Thoracic aorta (tissue), 2 donors: Measurements from ENCODE around the gene VWA2. TPM values are rescaled to one million over a fixed set of nuclear protein-coding genes. Genes with fewer than 3 reads are reported as not detected.

ENCODE experiments used
- ATAC-seq: fragments of 150-250 bp; one replicate; pipeline ENCODE4 v1.8.0; 2017; ENCODE audit warnings: low read depth; ENCODE audit not compliant: insufficient number of reproducible peaks, low FRiP score
- DNase-seq: peaks from one replicate; pipeline ENCODE4 v3.0.0-alpha.2; 2020; ENCODE audit warnings: low spot score
- H3K27ac ChIP-seq, 2 donors: fragments of 200-600 bp; sonication (generic); 1 replicate in 1 of 2; 2 replicates in 1 of 2; pipeline ENCODE4 v1.5.1; 2016; ENCODE audit warnings: mild to moderate bottlenecking in 2 of 2, moderate library complexity in 2 of 2
- H3K27me3 ChIP-seq: fragments of 200-600 bp; sonication (generic); replicated peaks from 2 replicates; pipeline ENCODE4 v1.6.0; 2016; ENCODE audit warnings: mild to moderate bottlenecking; ENCODE audit not compliant: insufficient read depth
- H3K36me3 ChIP-seq: fragments of 200-600 bp; sonication (generic); one replicate; pipeline ENCODE4 v1.5.1; 2016
- H3K4me1 ChIP-seq, 2 donors: fragments of 200-600 bp; sonication (generic); 1 replicate in 1 of 2; 2 replicates in 1 of 2; pipeline versions ENCODE4 v1.5.1 to v1.6.0; 2016; ENCODE audit warnings: low read depth in 2 of 2, mild to moderate bottlenecking in 1 of 2; ENCODE audit not compliant: control insufficient read depth in 1 of 2
- H3K4me3 ChIP-seq: fragments of 200-600 bp; sonication (generic); 2 replicates; pipeline ENCODE4 v1.5.1; 2016; ENCODE audit warnings: mild to moderate bottlenecking
- H3K9me3 ChIP-seq: fragments of 200-600 bp; sonication (generic); 2 replicates; pipeline ENCODE4 v1.5.1; 2016
- total RNA-seq, 2 donors: library from RNA; depleted of rRNA; stranded (reverse); fragments of >200 nt; gene quantifications; one replicate each; pipeline versions ENCODE4 v1.1.0 to v1.2.3, GENCODE V29; 2016
- TF ChIP-seq, protein P1 (sequence below): fragments of 200-600 bp; sonication (generic); IDR thresholded peaks from one replicate; pipeline ENCODE4 v1.5.1; 2019; ENCODE audit warnings: antibody characterized with exemption

The VWA2 gene
- total RNA-seq, 2 donors from 2014 or later, result 0.28 TPM; not detected in 1

DNA sequence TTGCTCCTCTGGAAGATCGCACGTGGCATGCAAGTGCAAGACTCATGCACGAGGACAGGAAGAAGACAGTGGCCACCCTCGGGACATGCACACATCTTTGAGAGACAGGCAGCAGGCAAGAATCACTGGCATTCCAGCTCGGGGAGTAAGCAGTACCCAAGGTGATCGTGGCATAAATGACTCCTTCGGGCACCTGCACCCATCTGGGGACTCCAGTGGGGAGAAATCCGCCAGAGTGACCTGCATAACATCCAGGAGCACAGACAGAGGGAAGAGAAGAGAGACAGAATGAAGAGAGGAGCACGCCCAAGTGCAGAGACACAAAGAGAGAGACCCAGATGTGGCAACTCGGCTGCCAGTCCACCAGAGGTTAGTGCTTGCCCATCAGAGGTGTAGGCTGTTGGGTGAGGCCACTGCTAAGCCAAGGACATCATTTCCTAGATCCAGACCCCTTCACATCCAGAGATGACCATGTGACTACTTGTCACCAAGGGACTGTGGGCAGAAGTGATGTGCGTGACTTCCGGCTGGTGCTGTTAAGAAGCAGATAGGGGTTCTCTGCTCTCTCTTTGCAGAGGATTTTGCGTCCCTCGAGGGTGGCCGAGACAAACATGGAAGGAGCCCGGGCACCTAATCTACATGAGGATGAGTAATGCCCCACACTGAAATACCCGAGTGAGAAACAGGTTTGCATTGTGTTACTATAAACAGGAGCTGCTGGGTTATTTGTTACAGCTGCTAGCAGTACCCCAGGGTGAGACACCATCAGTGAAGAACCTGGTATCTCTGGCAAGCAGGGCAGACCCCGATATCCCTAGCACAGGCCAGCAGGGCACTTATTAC, 80.6 kb downstream of the VWA2 start:
- Histone ChIP-seq H3K9me3 (no peaks in the 10 kb centered on the region), H3K36me3 (no peaks in the 10 kb centered on the region), H3K27ac (no peak overlapping the region), H3K27me3 (no peaks in the 10 kb centered on the region), H3K4me1 (no peaks in the 10 kb centered on the region), H3K4me3 (no peak overlapping the region)
- DNase-seq, result no peak
- no peak for ATAC-seq
- TF ChIP-seq, protein P1, sequence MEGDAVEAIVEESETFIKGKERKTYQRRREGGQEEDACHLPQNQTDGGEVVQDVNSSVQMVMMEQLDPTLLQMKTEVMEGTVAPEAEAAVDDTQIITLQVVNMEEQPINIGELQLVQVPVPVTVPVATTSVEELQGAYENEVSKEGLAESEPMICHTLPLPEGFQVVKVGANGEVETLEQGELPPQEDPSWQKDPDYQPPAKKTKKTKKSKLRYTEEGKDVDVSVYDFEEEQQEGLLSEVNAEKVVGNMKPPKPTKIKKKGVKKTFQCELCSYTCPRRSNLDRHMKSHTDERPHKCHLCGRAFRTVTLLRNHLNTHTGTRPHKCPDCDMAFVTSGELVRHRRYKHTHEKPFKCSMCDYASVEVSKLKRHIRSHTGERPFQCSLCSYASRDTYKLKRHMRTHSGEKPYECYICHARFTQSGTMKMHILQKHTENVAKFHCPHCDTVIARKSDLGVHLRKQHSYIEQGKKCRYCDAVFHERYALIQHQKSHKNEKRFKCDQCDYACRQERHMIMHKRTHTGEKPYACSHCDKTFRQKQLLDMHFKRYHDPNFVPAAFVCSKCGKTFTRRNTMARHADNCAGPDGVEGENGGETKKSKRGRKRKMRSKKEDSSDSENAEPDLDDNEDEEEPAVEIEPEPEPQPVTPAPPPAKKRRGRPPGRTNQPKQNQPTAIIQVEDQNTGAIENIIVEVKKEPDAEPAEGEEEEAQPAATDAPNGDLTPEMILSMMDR, result no peak

DNA sequence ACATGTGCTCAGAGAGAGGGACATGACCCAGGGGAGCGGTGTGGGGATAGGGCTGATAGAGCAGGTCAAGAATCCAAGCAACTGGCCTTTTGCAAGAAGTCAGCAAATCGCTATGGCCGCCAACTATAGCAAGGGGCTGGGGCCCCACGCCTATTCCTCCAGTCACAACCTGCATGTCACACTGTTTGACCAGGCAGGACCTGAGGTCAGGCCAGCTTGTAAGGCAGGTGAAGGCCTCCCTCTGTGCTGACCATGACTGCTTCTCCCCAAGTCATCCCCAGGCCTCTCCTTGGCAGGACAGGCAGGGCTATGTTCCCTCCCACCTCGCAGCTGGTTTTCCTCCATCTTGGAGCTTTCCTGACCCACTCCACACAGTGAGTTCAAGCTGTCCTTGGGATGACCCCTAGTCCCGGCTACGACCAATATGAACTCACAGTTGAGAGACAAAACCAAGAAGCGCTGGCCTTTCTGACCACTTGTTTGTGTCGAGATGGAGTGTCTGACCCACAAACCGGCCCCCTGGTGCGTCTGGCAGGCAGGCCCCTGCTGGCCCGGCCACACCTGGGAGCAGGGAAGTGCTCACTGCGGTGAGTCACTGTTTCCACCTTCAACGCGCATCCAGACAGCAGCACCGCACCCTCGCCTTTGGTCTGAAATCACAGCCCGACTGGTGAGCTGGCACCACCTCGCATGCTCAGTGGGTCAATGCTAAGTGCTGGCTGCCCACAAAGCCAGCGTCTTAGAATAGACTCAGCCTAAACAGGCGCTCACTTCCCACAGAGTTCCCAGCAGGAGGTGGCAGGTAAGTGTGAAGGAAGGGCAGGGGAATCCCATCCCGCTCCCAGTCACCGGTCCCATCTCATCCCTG, 81.4 kb downstream of the VWA2 start:
- no peaks in the 10 kb centered on the region for H3K9me3 ChIP-seq
- H3K4me1 ChIP-seq, result no peaks in the 10 kb centered on the region
- H3K27me3 ChIP-seq, result no peaks in the 10 kb centered on the region
- H3K36me3 ChIP-seq, result no peaks in the 10 kb centered on the region
- H3K27ac ChIP-seq, result no peak overlapping the region
- no peak overlapping the region for H3K4me3 ChIP-seq
- ATAC-seq, result no peak
- DNase-seq, result no peak
- TF ChIP-seq, protein P1, result no peak

DNA sequence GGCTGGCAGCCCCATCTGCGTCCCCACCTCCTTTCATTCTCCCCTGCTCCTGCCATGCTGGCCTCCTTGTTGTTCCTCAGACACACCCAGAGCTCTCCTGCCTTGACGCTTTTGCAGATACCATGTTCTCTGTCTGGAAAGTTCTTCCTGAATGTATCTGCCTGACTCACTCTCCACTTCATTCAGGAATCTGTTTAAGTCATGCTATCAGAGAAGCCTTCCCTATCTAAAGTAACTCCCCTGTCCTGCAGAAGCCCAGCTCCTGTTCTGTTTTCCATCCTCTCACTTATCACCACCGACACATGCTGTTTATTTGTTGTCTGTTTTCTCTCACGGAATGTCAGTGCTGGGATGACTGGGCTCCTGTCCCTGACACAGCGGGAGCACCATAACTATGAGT, 83.3 kb downstream of the VWA2 start:
- no peak for ATAC-seq
- H3K9me3 ChIP-seq, result no peaks in the 10 kb centered on the region

DNA sequence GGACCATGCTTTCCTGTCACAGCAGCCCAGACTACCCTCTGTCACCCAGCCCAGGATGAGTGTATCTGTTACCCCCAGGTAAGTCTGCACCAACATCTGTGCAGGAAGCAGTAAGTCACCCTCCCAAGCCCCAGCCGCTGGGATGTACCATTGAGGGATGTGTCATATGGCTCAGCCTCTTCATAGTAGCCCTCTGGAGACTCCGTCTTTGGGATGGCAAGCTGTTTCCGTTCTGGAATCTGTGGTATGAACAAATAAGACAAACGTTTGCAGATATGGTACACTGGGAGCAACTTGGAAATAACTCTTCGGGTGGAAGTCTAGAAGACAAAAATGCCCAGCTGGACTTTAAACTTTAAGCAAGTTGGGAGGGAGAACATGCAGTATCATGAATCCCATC, 84.0 kb downstream of the VWA2 start:
- no peak for DNase-seq
- no peak for ATAC-seq
- TF ChIP-seq, protein P1, result no peak
- H3K36me3 ChIP-seq, result no peaks in the 10 kb centered on the region
- no peaks in the 10 kb centered on the region for H3K9me3 ChIP-seq
- no peak overlapping the region for H3K27ac ChIP-seq
- peaks cover 0 to under 1% of the 10 kb centered on the region in 2 donors for H3K4me1 ChIP-seq
- H3K4me3 ChIP-seq, result no peak overlapping the region
- H3K27me3 ChIP-seq, result no peaks in the 10 kb centered on the region

More for the DNA sequence above, 83.3 kb downstream of the VWA2 start:
- Histone ChIP-seq H3K36me3 (no peaks in the 10 kb centered on the region), H3K27me3 (no peaks in the 10 kb centered on the region), H3K27ac (no peak overlapping the region), H3K4me3 (no peak overlapping the region), H3K4me1 (no peaks in the 10 kb centered on the region)
- DNase-seq, result no peak
- TF ChIP-seq, protein P1, result no peak

DNA sequence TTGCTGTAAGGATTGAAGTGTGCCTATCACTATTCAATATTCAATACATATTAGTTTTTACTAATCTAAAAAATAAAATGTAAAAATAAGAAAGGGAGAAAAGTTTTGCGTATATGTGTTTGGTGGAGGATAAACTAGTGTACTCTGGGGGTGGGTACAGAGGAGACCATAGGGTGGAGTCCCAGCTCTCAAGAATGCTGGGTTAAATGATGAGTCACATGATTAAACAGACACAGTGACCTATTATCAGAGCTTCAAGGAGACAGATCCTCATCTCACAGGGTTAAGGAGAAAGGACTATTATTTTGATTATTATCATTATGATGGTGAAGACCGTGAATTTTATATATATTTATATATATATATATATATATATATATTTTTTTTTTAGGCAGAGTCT, 87.7 kb downstream of the VWA2 start:
- no peaks in the 10 kb centered on the region for H3K36me3 ChIP-seq
- ATAC-seq, result no peak
- TF ChIP-seq, protein P1, result no peak

More for the DNA sequence above, 87.7 kb downstream of the VWA2 start:
- H3K27ac ChIP-seq, result no peak overlapping the region
- peaks cover 3 to 22% of the 10 kb centered on the region in 2 donors for H3K4me1 ChIP-seq
- H3K9me3 ChIP-seq, result no peaks in the 10 kb centered on the region
- no peak overlapping the region for H3K4me3 ChIP-seq
- DNase-seq, result no peak
- no peaks in the 10 kb centered on the region for H3K27me3 ChIP-seq
